Endometrium (tissue), 2 donors: Measurements from ENCODE around the gene DIP2B.
"Not testable (repeated sequence)": the region's sequence is repeated elsewhere in the genome, so short reads cannot be mapped to it uniquely, and the experiment has no call there.

Experiments used
- FAIRE-seq: peaks from 2 replicates; lab custom pipeline; 2012; peaks lifted over from hg19 to GRCh38; lab: Jason Lieb, UNC
- donor health status: control.
- donor health status: control.

The DIP2B gene

DNA sequence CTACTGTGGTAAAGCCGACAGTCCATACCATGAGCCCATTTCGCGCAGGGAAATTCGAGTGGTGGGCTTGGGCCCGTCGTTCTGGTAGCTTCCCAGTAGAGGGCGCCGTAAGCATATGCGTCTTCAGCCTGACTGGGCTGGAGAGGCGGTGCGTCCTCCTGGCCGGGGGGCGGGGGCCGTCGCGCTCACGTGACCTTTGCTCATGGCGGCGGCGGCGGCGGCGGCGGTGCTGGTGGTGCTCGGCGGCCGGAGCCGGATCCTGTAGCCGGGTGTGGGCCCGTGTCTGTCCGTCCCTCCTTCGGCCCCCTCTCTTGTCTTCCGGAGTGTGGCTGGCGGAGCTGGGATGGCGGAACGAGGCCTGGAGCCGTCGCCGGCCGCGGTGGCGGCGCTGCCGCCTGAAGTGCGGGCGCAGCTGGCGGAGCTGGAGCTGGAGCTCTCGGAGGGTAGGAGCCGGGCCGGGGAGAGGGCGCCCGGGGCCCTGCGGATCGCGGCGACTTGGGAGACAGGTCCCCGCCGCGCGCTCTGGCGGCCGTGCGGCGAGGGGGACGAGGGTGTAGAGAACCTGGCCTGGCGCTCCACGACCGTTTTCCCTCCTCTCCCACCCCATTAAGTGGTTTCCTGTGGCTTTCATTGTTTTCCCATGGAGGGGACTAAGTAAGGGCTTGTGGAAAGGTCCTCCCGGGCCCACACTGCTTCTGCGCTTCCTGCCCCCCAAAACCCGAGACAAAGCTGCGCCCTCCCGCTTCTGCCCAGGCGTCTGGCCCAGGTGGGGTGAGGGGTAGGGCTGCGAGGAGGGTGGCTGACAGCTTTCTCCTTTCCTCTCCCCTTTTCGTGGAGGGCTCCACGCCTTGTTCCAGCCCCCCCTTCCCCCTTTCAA lies at the start of gene DIP2B:
TSS of gene DIP2B (plus strand) at position 188 of the 877 bp plus-strand sequence. CDS start at position 344, 156 bp downstream.
- FAIRE-seq: no peak

DNA sequence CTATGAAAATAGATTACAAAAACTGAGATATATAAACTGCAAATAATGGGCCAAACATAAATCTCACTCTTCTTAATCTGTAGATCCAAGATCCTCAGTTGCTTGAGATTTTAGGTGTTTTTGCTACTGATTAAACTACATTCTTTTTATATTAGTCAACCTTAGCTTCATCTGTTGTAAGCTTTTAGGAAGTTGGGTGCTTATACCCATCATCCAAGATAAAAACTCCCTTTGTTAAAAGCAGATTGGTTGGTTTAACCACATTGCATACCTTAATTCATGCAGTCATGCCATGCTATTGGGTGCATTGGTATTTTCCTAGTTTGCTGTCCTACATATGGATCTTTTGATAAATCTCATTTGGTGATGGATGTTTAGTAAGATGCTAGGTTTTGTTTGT lies 46.2 kb upstream of the DIP2B start:
- no peak for FAIRE-seq

- no peak for FAIRE-seq
Observed at GRCh38 chr12:50467439-50467838, 37.3 kb upstream of the DIP2B start.

- FAIRE-seq: no peak
Observed at GRCh38 chr12:50477241-50477832, 27.4 kb upstream of the DIP2B start.

- FAIRE-seq: no peak
Observed at GRCh38 chr12:50482571-50482970, 22.2 kb upstream of the DIP2B start.

DNA sequence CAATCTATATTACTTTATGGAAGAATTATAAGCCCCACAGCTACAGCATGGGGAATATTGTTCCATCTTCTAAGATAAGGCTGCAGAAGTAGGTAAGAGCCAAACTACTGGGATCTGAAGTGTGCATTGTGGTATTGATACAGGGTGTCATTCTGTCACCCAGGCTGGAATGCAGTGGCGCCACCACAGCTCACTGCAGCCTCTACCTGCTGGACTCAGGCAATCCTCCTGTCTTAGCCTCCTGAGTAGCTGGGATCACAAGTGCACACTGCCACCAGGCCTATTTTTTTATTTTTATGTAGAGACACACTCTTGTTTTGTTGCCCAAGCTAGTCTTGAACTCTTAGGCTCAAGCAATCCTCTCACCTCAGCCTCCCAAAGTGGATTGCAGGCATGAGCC lies 21.3 kb upstream of the DIP2B start:
- FAIRE-seq: no peak

DNA sequence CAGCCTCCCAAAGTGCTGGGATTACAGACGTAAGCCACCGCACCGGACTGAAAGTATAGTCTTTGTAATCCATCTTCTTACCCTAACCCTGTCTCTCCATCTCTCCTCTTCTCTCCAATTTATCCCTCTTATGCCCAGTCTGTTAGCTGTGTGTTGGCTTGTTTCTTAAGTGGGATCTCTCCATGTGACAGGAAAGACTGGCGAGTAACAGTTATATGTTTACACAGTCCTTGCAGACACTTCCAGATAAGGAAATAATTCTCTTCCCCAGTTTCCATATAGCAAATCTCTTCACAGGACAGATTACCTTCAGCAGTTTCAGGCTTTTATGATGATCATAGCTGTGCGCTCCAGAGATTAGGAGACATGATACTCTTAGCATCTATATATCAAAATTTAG lies 16.0 kb upstream of the DIP2B start:
- no peak for FAIRE-seq

GRCh38 chr12:50498119-50498518 lies 6.7 kb upstream of the DIP2B start:
- not testable (repeated sequence) for FAIRE-seq

- FAIRE-seq: no peak
Observed at GRCh38 chr12:50505675-50506530, 1.1 kb downstream of the DIP2B start.

GRCh38 chr12:50506753-50507473 lies 2.1 kb downstream of the DIP2B start:
- no peak for FAIRE-seq

DNA sequence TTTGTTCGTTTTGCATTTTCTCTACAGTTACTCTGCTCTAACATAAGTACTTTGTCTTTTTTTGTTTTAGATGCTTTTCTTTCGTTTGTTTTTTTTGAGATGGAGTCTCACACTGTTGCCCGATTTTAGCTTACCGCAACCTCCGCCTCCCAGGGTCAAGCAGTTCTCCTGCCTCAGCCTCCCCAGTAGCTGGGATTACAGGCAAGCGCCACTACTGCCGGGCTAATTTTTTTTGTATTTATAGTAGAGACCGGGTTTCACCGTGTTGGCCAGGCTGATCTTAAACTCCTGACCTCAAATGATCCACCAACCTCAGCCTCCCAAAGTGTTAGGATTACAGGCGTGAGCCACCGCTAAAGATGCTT lies 2.7 kb downstream of the DIP2B start:
- no peak for FAIRE-seq

- FAIRE-seq: no peak
Observed at GRCh38 chr12:50507930-50508329, 3.1 kb downstream of the DIP2B start.

GRCh38 chr12:50508414-50508813 lies 3.6 kb downstream of the DIP2B start:
- no peak for FAIRE-seq

DNA sequence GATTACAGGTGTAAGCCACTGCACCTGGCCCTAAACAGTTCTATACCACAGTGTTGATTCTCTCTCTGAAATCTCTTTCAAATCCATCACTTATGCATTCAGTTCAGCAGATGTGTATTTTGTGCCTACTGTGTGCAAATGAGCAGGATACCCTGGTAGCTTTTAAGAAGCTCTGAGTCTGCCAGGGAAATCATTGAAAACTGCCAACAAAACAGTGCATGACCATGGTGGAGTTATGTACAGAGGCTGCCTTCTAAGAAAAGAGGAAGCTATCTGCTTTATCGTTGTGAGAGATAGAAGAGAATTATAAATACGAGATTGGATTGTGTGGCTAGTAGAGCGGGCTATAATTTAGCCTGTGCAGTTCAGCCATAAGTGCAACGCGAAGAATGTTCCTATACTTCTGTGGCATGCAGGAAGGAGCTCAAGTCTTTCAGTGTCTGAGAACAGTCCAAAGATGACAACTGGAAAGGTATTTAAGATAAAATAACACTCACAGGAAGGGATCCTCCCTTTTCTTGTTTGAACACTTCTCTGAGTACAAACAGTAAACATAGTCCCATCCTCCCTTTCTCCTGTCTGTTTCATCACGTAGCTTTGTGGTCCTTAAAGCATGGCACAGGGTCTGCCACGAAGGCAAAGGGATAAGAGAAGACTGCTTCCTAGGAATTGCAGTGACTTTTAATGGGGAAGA lies 4.3 kb downstream of the DIP2B start:
- FAIRE-seq: no peak

DNA sequence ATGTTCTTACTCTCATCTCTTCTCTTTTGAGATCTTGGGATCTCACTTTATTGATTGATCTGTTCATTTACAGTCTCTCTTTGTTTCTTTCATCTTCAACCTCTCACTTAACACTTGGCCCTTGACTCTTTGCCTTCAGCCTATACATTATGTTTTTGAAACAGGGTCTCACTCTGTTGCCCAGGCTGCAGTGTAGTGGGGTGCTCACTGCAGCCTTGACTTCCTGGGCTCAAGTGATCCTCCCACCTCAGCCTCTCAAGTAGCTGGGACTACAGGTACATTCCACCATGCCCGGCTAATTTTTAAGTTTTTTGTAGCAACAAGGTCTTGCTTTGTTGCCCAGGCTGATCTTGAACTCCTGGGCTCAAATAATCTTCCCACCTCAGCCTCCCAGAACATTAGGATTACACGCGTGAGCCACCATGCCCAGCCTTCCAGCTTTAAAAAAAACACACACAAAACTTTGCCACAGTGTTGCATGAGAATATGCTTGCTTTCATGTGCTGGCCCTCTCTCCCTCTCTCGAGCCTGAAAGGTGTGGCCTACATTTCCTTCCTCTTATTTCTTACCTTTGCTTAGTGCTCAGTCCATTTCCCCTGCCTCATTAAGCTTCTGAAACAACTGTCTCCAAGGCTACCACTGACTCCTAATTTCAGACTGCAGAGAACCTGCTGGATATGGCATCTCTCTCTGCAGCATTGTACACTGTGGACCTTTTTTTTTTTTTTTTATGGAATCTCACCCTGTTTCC lies 9.9 kb downstream of the DIP2B start:
- FAIRE-seq: no peak

- FAIRE-seq: no peak
Observed at GRCh38 chr12:50515587-50515986, 10.8 kb downstream of the DIP2B start.

GRCh38 chr12:50517421-50518048 lies 12.8 kb downstream of the DIP2B start:
- no peak for FAIRE-seq

DNA sequence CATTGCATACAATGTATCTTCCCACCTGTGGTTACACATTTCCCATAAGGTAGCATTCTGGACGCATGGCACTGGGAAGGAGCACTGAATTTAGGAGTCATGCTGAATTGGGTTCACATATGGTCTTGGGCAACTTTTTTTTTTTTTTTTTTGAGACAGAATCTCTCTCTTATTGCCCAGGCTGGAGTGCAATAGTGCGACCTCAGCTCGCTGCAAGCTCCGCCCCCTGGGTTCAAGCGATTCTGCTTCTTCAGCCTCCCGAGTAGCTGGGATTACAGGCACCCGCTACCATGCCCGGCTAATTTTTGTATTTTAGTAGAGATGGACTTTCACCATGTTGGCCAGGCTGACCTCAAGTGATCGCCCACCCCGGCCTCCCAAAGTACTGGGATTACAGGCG lies 13.3 kb downstream of the DIP2B start:
- FAIRE-seq: no peak

- FAIRE-seq: no peak
Observed at GRCh38 chr12:50519353-50519752, 14.6 kb downstream of the DIP2B start.
